HG03521 (cell line): Measurements from ENCODE around the gene LHCGR.
"Not testable (repeated sequence)": the region's sequence is repeated elsewhere in the genome, so short reads cannot be mapped to it uniquely, and the experiment has no call there.

Experiments used
- ATAC-seq: cut with Tn5 transposase; IDR thresholded peaks from one replicate; pipeline ENCODE4 v1.9.1; 2021; ENCODE audit warnings: mild to moderate bottlenecking, moderate library complexity; ENCODE audit not compliant: unreplicated experiment

Gene LHCGR

DNA sequence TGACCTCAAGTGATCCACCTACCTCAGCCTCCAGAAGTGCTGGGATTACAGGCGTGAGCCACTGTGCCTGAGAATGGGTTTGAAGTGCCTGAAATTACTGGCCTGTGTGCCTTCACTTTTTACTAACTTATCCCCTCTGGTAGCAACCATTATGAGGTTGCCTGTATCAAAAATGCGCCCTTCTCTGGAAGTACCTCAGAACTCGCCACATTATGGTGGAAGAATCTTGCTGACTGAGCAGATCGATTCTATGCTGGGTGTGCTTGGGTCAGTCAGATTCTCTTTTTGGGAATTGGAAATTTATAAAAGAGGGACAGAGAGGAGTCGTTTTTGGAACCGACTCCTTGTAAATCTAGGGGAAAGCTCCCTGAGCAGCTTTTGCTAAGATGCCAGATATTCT, 8.2 kb downstream of the LHCGR start:
- no peak for ATAC-seq

DNA sequence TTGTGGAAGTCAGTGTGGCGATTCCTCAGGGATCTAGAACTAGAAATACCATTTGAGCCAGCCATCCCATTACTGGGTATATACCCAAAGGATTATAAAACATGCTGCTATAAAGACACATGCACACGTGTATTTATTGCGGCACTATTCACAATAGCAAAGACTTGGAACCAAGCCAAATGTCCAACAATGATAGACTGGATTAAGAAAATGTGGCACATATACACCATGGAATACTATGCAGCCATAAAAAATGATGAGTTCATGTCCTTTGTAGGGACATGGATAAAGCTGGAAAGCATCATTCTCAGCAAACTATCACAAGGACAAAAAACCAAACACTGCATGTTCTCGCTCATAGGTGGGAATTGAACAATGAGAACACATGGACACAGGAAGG, 16.3 kb downstream of the LHCGR start:
- not testable (repeated sequence) for ATAC-seq

GRCh38 chr2:48738806-48739205, 16.7 kb downstream of the LHCGR start:
- ATAC-seq, result no peak

DNA sequence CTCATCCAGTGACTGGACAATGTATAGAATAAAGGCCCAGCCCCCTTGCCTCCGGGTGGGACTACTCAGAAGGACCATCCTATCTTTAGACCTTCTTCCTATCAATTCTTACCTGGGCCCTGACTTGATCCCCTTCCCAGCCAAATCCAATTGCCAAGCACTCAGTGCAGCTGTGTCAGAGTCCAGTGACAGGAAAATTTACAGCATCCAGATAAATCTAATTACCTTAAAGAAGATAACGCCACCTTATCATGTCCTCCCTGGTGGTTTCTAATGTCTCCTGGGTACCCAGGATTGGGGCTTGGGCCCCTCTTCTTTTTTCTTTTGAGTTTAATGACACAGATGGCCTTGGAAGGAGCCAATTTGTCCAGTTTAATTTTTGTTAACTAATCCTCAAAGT, 19.3 kb downstream of the LHCGR start:
- ATAC-seq, result no peak

DNA sequence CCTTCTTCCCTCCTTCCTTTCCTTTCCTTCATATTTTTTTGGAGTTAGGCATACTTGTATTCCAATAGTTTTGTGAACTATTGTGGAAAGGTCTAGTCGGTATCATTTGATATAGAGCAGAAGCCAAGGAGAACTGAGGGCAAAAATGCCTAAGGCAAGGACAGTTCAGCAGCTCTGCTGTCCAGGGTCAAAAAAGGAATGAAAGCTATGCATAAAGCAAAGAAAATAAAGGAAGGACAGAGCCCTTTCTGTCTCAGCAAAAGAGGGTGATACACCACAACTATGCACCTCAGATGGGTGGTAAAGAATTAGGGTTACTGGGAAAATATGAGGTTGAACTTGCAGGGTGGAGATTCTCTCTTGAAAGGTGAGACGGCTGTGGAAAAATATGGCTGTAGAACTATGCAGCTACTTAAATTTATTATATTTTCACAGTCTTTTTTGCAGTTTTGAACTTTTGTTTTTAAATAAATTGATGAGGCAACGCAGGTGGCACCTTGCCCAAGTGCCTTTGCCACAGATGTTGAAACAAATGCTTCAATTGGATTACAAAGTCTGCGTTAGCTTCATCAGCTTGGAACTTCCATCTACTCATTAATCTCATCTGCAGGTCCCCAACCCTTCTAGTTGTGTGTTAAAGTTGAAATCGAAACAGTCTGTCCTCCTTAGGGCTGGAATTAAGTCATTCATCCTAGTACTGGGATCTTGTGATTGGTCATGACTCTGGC, 20.8 kb downstream of the LHCGR start:
- ATAC-seq, result no peak

DNA sequence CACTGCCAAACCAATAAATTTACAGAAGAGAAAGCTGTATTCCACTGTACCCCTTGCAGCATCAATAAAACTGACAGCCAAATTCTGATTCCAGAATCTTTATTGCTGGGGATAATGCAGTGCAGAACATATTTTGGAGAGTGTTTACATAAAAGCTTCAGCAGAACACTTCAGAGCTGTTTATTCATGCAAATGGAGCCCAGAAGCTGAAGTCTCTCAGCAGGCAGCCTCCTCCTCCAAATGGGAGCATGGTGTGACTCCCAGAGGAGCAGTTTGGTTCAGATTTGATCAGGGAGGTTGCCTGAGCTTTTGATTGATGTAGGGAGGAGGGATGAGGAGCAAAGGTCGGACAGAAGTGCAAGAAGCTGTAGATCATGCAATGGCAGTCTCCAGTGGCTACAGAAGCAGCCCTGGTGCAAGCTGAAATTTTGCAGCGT, 22.4 kb downstream of the LHCGR start:
- ATAC-seq, result no peak

- ATAC-seq, result no peak
Measured at GRCh38 chr2:48728840-48729239, 26.7 kb downstream of the LHCGR start.

DNA sequence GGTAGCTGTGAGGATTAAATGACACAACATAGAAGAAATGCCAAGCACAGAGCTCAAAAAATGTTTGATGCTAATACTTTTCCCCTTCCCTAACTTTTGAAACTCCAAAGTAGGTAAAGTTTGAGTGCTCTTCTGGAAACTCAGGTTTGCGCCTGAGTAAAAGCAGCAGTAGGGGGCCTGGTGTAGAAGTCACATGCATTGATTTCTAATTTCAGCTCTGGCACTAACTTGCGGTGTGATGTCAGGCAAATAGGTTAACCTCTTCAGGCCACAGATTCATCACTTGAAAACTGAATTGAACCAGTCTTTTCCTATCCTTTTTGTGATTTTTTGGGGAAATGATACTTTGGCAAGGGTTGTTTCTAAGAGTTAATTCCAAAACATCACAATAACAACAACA, 27.2 kb downstream of the LHCGR start:
- no peak for ATAC-seq

DNA sequence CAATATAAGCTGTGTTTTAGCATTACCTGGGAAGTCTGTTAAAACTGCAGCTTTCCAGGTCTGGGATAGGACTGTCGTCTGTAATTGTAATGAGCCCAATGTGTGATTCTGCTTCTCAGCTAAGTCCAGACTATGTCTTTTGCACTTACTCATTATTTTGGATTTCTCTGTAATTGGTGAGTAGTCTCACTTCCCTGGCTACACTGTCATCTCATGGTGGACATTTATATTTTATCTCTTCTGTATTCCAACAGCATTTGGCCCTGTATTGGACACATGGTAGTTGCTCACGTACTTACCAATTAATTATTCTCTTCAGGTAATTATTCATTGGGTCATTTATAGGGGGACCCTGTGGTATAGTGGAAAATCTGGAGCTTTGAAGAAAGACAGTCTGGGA, 28.0 kb downstream of the LHCGR start:
- no peak for ATAC-seq

GRCh38 chr2:48725696-48726494, 29.6 kb downstream of the LHCGR start:
- no peak for ATAC-seq

GRCh38 chr2:48724278-48724677, 31.2 kb downstream of the LHCGR start:
- ATAC-seq, result no peak

- no peak for ATAC-seq
Measured at GRCh38 chr2:48723129-48723528, 32.4 kb downstream of the LHCGR start.

GRCh38 chr2:48722391-48722790, 33.1 kb downstream of the LHCGR start:
- no peak for ATAC-seq

DNA sequence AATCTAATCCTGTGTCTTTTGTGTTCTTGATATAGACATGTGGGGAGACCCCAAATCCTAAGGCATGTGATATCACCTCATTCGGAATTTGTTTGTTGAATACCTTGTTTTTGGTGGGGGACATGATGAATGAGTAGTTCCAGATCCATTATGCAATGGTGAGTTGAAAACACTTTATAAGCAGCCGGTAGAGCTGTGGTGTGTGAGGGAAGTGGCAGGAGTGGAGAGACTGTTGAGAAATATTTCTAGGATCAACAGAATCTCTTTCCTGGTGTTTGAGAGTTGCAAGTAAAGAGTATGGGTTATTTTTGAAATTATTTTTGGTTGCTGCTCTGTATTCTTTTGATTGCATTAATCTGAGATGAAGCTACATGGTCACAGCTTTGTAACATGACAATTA, 34.4 kb downstream of the LHCGR start:
- ATAC-seq, result no peak

GRCh38 chr2:48719480-48720177, 35.9 kb downstream of the LHCGR start:
- ATAC-seq, result no peak

DNA sequence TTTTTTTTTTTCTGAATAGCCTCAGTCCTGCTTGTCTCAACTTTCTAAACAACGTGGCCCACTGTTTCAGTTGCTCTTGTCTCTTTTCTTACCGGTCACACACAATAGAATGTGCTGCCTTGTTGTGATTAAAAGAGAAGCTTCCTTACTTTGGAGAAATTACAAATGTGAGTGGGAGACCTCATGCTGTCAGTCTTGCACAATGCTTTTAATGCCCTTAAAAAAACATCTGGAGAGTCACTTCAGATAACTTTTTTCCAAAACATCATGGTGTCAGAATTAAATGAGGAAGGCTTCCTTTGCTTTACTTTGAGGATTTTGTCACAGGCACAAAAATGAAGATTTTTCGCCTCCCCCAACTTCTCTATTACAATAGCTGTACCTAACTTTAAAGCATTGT, 37.7 kb downstream of the LHCGR start:
- no peak for ATAC-seq

DNA sequence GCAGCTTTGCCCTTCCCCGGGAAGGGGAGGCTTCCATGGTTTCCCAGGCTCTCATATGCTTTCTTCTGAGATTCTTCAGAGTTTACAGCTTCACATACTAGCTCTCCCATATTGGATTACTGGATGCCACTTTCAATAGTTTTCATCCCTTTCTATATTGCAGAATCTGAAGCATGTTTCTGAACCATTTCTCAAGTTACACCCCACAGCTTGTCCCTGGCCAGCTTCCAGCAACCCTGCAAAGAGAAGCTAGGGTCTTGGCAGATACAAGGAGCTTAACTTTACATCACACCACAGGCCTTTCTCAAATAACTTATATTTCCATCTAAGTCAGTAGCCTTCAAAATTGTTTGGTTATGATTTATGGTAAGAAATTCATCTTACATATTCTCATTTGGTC, 39.6 kb downstream of the LHCGR start:
- no peak for ATAC-seq

DNA sequence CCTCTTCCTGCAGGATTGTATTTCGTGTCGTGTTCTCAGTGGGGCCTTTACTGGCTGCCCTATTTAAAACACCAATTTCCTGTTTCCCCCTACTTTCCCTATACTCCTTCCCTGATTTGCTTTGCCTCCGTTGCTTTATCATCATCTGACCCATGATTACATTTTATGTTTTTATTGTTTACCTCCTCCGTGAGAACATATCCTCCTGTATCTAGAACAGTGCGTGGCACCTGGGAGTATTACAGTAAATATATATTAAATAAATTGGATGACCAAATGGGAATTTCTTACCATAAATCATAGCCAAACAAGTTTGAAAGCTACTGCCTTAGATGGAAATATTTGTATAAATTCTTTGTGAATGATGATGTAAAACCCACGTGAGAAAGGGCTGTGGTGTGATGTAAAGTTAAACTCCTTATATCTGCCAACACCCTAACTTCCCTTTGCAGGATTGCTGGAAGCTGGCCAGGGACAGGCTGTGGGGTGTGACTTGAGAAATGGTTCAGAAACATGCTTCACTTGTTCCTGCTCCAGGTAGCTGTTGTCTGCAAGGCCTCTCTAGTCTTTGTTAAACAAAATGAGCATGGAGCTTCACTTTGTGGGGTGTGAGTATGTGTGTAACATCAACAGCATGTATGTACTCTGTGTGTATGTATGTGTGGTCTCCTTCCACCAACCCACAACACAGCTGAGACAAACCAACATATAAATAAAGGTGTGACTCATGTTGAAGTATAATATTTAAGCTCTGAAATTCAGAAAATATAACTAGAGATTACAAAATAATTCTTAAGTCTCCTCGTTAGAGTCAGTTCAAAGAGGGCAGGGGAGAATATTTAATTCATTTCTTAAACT, 40.3 kb downstream of the LHCGR start:
- ATAC-seq, result no peak

DNA sequence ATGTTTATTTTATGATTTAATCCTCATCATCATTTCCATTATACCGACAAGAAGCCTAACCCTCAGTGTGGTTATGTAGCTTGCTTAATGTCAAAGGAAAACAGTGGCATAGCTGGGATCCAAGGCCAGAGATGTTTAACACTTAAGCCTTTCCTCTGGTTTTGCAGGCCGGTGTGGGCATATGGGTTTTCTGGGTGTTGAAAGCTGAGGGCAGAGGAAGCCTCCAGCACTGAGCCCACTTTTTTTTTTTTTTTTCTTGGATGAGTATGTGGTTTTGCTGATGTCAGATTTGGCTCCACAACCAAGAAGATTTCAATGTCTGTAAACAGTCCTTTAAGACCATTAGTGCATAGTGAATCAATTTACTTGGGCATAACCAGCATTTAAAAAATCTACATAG, 41.3 kb downstream of the LHCGR start:
- ATAC-seq, result no peak

DNA sequence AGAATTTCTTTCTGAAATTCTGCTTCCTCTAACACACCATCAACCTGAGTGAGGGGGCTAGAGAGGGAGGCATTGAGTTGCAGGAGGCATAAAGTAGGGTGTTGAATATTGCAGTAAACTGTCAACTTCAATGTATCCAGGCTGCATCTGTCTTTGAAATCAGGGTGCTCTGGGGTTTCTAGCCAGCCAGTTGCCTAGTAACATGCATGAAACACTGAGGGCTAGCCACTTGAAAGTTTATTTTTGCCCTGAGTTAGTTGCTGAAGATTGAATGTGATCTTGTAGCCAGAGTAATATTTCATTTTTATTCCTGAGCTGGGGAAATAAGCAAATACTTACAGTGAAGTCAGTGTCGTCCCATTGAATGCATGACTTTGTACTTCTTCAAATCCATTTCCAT, 41.9 kb downstream of the LHCGR start:
- no peak for ATAC-seq

- no peak for ATAC-seq
Measured at GRCh38 chr2:48712151-48712550, 43.4 kb downstream of the LHCGR start.
